GM12864 (cell line): ENCODE results near the gene TUBB2A.
"Not testable (repeated sequence)": the region's sequence is repeated elsewhere in the genome, so short reads cannot be mapped to it uniquely, and the experiment has no call there.

Experiments used
- DNase-seq: peaks from one replicate; pipeline ENCODE4 v3.0.0-alpha.2; 2011; ENCODE audit warnings: low read depth
- H3K4me3 ChIP-seq: 2 replicates; pipeline ENCODE4 v1.5.1; 2011; ENCODE audit warnings: mild to moderate bottlenecking, low read depth, low read length, control low read depth
- CTCF ChIP-seq: IDR thresholded peaks from 2 replicates; pipeline ENCODE4 v1.5.1; 2011; ENCODE audit warnings: low read depth, mild to moderate bottlenecking, moderate library complexity, low read length, control low read depth, inconsistent platforms; ENCODE audit errors: missing control alignments

The TUBB2A gene

GRCh38 chr6:3164388-3164787, 7.0 kb upstream of the TUBB2A start:
- TF ChIP-seq CTCF: no peak
- H3K4me3 ChIP-seq: no peak overlapping the region
- no peak for DNase-seq

- H3K4me3 ChIP-seq: peak overlapping the region; percentile 57
- peak; percentile 20 for TF ChIP-seq CTCF
- no peak for DNase-seq
These were observed 5.9 kb upstream of the TUBB2A start for GRCh38 chr6:3163248-3163594.

GRCh38 chr6:3162565-3163247, 5.4 kb upstream of the TUBB2A start:
- DNase-seq: no peak
- H3K4me3 ChIP-seq: peak overlapping the region; percentile 57
- TF ChIP-seq CTCF: no peak

GRCh38 chr6:3162067-3162497, 4.7 kb upstream of the TUBB2A start:
- peak overlapping the region; percentile 57 for H3K4me3 ChIP-seq
- no peak for DNase-seq
- TF ChIP-seq CTCF: no peak

GRCh38 chr6:3159805-3160781, 2.7 kb upstream of the TUBB2A start:
- no peak for DNase-seq
- TF ChIP-seq CTCF: no peak
- H3K4me3 ChIP-seq: no peak overlapping the region

GRCh38 chr6:3156184-3157130, 887 bp downstream of the TUBB2A start:
- DNase-seq: not testable (repeated sequence)
- peak overlapping the region; percentile 68 for H3K4me3 ChIP-seq

GRCh38 chr6:3155416-3155815, 1.9 kb downstream of the TUBB2A start:
- H3K4me3 ChIP-seq, DNase-seq: not testable (repeated sequence)
